Raji (cell line): Measurements from ENCODE around the gene ZCCHC13.
A peak's percentile ranks its signal among the peaks of the same experiment; 100 is the strongest.

ENCODE experiments used
- POLR2A ChIP-seq: IDR thresholded peaks from 2 replicates; pipeline ENCODE4 v1.6.1; 2011; ENCODE audit warnings: low read depth, low read length, control low read depth; ENCODE audit not compliant: insufficient read depth

The ZCCHC13 gene

GRCh38 chrX:74304016-74304415 lies at the start of gene ZCCHC13:
TSS of gene ZCCHC13 (plus strand) at chrX:74304180. CDS start at chrX:74304267, 87 bp downstream.
- no peak for TF ChIP-seq POLR2A

GRCh38 chrX:74259885-74260491 lies 44.0 kb upstream of the ZCCHC13 start:
- no peak for TF ChIP-seq POLR2A

DNA sequence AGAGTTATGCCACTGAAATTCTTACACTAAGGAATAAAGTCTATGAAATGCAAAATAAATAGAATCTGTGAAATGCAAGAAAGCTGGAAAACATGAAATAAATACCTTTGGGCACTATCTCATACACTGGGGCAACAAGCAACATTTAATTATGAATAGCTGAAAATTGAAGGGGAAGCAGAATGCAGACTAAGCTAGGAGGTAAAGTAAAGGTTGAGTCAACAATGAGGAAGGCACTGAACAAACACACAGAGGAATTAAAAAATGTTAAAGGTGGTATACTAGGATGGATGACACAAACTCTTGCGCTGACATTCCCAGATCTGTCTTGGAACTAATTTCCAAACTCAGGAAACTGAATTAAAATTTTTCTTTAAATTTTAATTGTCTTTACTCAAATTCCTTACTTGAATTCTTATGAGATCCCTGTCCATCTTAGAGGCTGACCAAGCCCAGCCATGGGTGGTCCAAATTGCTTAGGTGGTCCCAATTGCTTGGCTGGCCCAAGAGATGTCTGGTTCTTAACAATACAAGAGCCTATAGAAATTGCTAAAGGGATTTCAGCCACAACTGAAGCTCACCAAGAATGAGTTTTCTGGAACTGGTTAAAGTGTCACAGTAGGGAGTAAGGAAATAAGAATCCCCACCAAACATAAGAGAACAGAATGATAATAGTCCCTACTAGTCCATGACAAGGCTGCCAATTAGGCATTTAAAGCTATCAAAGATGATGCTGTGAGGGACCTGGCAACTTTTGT lies 41.3 kb upstream of the ZCCHC13 start:
- TF ChIP-seq POLR2A: no peak

GRCh38 chrX:74270393-74270792 lies 33.6 kb upstream of the ZCCHC13 start:
- no peak for TF ChIP-seq POLR2A

- no peak for TF ChIP-seq POLR2A
Observed at GRCh38 chrX:74272230-74272629, 31.8 kb upstream of the ZCCHC13 start.

- no peak for TF ChIP-seq POLR2A
Observed at GRCh38 chrX:74274516-74274915, 29.5 kb upstream of the ZCCHC13 start.

DNA sequence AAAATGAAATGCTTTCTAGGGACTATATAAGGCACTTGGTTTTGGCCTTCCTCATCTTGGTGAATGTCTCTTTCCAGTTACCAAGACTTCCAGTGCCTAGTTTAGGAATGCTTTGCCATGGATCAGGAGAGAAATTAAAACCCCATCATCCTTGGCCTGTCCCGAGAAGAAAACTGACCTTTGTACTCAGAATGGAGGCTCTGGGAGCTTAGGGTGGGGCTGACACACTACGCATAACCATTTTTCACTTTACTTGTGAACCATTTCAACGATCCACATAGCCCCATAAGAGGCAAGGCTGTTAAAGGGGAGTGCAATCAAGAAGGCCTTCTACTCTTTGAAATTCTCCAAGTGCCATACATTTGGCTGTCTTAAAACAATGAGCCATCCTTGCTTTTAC lies 26.7 kb upstream of the ZCCHC13 start:
- no peak for TF ChIP-seq POLR2A

- no peak for TF ChIP-seq POLR2A
Observed at GRCh38 chrX:74277846-74278245, 26.1 kb upstream of the ZCCHC13 start.

- no peak for TF ChIP-seq POLR2A
Observed at GRCh38 chrX:74280759-74281158, 23.2 kb upstream of the ZCCHC13 start.

GRCh38 chrX:74284391-74284952 lies 19.5 kb upstream of the ZCCHC13 start:
- TF ChIP-seq POLR2A: no peak

DNA sequence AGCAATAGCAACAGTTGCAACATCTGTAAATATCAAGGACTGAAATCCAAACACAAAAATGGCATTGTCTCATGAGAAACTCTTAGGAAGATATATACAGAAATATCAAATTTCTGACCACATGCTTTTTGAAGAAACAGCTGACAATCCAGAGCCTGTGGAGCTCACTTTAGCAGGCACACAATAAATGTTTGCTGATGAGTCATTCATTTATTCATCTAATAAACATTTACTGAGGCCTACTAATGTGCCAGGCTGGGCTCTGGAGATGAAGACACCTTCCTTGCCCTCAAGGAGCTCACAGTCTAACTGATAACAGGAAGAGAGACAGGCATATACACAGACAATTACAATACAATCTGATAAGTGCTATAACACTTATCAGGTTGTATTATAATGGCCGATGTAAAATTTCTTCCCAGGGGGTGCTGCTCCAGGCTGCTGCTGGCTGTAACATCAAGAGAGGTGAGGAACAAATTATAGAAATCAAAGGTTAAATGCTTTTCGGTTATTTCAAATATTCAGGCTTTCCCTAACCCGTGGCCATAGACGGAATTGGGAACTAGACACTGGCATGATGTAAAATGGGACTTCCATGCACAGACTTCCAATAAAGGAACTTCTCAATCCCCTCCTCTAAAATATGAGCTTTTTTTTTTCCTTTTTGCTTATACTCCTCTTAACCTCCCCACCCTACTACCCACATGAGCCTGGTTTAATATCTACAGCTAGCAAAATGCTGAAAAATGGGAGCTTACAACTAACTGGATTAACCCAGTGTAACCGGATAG lies 16.8 kb upstream of the ZCCHC13 start:
- TF ChIP-seq POLR2A: no peak

GRCh38 chrX:74291577-74291963 lies 12.4 kb upstream of the ZCCHC13 start:
- no peak for TF ChIP-seq POLR2A

GRCh38 chrX:74291964-74292807 lies 11.8 kb upstream of the ZCCHC13 start:
- peak; percentile 70 for TF ChIP-seq POLR2A

- TF ChIP-seq POLR2A: no peak
Observed at GRCh38 chrX:74292808-74293123, 11.2 kb upstream of the ZCCHC13 start.
